HG03139 (cell line): Measurements from ENCODE around the gene DNAJC16.

Experiments used
- ATAC-seq: cut with Tn5 transposase; IDR thresholded peaks from one replicate; pipeline ENCODE4 v1.9.1; 2021; ENCODE audit not compliant: unreplicated experiment

The DNAJC16 gene

GRCh38 chr1:15618655-15619525 lies 92.2 kb downstream of the DNAJC16 start:
- ATAC-seq: no peak

GRCh38 chr1:15620155-15620545 lies 93.5 kb downstream of the DNAJC16 start:
- no peak for ATAC-seq

- ATAC-seq: no peak
These were observed 94.4 kb downstream of the DNAJC16 start for GRCh38 chr1:15620902-15621682.

- no peak for ATAC-seq
These were observed 95.3 kb downstream of the DNAJC16 start for GRCh38 chr1:15621975-15622374.

- ATAC-seq: no peak
These were observed 96.2 kb downstream of the DNAJC16 start for GRCh38 chr1:15622712-15623373.

GRCh38 chr1:15623435-15623834 lies 96.8 kb downstream of the DNAJC16 start:
- no peak for ATAC-seq

- ATAC-seq: no peak
These were observed 97.6 kb downstream of the DNAJC16 start for GRCh38 chr1:15624133-15624714.

- no peak for ATAC-seq
These were observed 98.6 kb downstream of the DNAJC16 start for GRCh38 chr1:15625056-15625917.
